GM19395 (cell line): Measurements from ENCODE around the gene ALPI.
"Not testable (repeated sequence)": the region's sequence is repeated elsewhere in the genome, so short reads cannot be mapped to it uniquely, and the experiment has no call there.

Experiments
- ATAC-seq: cut with Tn5 transposase; IDR thresholded peaks from one replicate; pipeline ENCODE4 v1.9.1; 2021; ENCODE audit warnings: mild to moderate bottlenecking, moderate library complexity; ENCODE audit not compliant: unreplicated experiment

Gene ALPI

GRCh38 chr2:232441147-232441651 lies 14.8 kb upstream of the ALPI start:
- ATAC-seq = no peak

GRCh38 chr2:232441922-232442321 lies 14.0 kb upstream of the ALPI start:
- ATAC-seq = not testable (repeated sequence)

DNA sequence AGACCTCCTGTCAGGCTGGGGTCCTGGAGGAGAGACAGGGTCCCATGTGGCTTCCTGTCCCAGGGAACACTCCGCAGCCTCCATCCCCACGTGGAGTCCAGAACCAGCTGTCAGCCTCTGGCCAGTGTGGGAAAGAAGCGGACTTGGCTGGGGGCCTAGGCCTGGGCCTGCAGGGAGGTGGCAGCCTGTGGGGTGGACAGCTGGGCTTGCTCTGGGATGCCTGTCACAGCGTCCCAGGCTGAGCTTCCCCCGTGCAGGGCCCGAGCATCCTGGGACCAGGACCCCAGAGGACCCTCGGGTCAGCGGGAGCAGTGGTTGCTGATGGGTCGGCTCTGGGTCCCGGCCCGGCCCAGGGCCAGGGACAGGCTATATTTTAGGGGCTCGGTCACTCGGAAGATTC lies 13.5 kb upstream of the ALPI start:
- not testable (repeated sequence) for ATAC-seq

DNA sequence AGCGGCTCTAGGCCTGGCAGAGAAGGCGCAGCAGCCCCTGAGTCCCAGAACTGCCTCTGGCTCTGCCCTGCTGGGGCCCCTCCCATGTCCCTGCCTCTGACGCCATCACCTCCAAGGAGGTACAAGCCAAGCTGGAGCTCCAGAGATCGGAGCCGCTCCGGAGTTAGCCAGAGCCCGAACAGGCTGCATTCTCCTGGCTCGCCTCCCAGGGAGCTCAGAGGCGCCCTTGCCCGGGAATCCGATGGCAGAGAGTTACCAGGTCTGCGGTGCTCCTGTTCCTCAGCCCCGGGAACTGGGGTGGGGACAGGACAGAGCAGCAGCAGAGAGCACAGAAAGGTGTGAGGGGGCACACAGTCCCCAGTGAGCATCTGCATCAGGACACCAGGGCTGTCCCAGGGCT lies 12.9 kb upstream of the ALPI start:
- ATAC-seq = not testable (repeated sequence)

- ATAC-seq = not testable (repeated sequence)
Observed at GRCh38 chr2:232443669-232444408, 12.1 kb upstream of the ALPI start.

- no peak for ATAC-seq
Observed at GRCh38 chr2:232444409-232445148, 11.4 kb upstream of the ALPI start.

- ATAC-seq = not testable (repeated sequence)
Observed at GRCh38 chr2:232445149-232445885, 10.6 kb upstream of the ALPI start.

- not testable (repeated sequence) for ATAC-seq
Observed at GRCh38 chr2:232446266-232446777, 9.6 kb upstream of the ALPI start.

GRCh38 chr2:232447091-232447620 lies 8.8 kb upstream of the ALPI start:
- ATAC-seq = no peak

GRCh38 chr2:232447638-232448303 lies 8.2 kb upstream of the ALPI start:
- no peak for ATAC-seq

- ATAC-seq = no peak
Observed at GRCh38 chr2:232448304-232448690, 7.7 kb upstream of the ALPI start.

DNA sequence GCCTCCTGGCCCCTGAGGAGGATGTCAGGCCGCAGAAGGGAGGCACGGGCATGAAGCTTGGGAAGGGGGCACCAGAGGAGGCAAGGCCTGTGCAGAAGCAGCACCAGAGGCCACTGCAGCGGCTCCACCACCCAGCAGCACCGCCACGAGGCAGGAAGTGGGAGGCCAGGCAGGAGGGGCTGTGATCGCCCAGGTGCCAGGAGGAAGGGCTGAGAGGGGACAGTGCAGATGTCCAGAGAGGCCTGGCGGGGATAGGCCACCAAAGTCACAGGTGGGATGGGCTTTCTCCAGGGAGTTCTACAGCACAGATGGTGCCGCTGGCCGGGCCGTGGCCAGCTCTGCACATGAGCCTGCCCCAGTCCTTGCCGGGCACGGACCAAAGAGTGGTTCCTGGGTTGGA lies 6.0 kb upstream of the ALPI start:
- ATAC-seq = no peak

- ATAC-seq = not testable (repeated sequence)
Observed at GRCh38 chr2:232451645-232452044, 4.3 kb upstream of the ALPI start.

DNA sequence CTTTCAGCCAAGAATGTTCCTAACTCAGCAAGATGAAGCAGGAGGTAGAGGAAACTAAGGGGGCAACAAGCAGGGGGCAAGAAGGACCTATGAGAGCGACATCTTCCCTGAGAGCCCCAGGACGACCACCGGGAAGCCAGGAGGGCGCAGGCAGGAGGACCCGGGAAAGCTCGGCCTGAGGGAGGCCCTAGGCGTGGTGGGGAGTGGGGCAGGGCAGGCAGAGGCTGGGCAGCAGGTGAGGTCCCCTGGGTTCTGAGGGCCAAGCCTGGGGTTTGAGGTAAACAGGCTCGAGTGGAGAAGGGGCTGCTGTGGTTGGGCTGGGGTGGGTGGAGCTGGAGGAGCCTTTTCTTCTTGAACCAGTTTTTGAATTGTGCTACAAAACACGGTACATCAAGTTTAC lies 1.3 kb upstream of the ALPI start:
- ATAC-seq = no peak

GRCh38 chr2:232456296-232457120 lies 555 bp downstream of the ALPI start:
- no peak for ATAC-seq

DNA sequence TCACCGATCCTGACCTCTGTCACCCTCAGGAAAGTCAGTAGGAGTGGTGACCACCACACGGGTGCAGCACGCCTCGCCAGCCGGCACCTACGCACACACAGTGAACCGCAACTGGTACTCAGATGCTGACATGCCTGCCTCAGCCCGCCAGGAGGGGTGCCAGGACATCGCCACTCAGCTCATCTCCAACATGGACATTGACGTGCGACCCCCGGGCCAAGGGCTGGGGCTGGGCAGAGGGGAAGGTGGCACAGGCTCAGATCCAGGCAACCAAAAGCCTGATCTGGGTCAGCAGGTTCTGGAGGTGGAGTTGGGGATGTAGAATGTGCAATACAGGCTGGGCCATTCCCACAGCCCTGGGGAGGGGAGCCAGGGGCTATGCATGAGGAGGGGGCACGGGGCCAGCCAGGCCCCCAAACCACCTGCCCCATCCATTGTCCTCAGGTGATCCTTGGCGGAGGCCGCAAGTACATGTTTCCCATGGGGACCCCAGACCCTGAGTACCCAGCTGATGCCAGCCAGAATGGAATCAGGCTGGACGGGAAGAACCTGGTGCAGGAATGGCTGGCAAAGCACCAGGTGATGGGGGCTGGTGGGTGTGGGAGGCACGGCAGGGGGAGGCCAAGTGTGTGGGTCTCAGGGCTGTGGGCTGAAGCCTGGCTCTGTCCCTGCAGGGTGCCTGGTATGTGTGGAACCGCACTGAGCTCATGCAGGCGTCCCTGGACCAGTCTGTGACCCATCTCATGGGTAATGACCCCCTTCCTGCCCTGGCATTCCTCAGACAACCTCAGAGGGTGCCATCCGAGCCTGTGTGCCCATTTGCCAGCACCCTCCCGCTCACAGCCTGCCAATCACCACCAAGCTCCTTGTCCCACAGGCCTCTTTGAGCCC lies 1.4 kb downstream of the ALPI start:
- ATAC-seq = no peak

DNA sequence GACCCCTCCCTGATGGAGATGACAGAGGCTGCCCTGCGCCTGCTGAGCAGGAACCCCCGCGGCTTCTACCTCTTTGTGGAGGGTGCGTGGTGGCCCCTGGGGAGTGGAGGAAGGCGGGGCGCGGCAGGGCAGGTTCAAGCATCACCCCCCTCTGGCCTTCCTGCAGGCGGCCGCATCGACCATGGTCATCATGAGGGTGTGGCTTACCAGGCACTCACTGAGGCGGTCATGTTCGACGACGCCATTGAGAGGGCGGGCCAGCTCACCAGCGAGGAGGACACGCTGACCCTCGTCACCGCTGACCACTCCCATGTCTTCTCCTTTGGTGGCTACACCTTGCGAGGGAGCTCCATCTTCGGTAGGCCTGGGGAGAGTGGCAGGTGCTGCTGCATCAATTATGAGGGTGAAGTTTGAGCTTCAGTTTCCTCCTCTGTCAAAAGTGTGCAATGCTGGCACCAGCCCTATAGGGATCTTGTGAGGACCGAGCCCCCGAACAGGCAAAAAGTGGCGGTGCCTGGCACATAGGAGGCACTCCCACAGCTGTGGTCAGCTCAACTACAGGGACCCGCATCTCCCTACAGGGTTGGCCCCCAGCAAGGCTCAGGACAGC lies 2.2 kb downstream of the ALPI start:
- ATAC-seq = no peak
